SK-N-SH treated with all-trans-retinoic acid at 6 μM for 48 hours (cell line): Measurements from ENCODE around the gene CAPG.

Experiments used
- ATAC-seq: fragments of 200-7000 bp; cut with Tn5 transposase; 3 replicates; pipeline ENCODE4 v1.9.1; 2020; ENCODE audit warnings: mild to moderate bottlenecking, moderate library complexity
- ARNTL ChIP-seq: fragments of 450-650 bp; formaldehyde crosslinking; IDR thresholded peaks from 2 replicates; pipeline ENCODE4 v1.5.0; 2020; ENCODE audit warnings: low read depth, mild to moderate bottlenecking, moderate library complexity, borderline replicate concordance
- BACH2 ChIP-seq: fragments of 250-450 bp; sonication (Bioruptor Pico); IDR thresholded peaks from 2 replicates; pipeline ENCODE4 v1.9.0; 2021; ENCODE audit warnings: mild to moderate bottlenecking, borderline replicate concordance
- CSDC2 ChIP-seq: fragments of 250-450 bp; sonication (Bioruptor Pico); IDR thresholded peaks from 2 replicates; pipeline ENCODE4 v1.5.0; 2020; ENCODE audit warnings: mild to moderate bottlenecking, moderate library complexity
- CSRNP3 ChIP-seq: fragments of 250-450 bp; sonication (Bioruptor Pico); IDR thresholded peaks from 2 replicates; pipeline ENCODE4 v1.5.1; 2021; ENCODE audit warnings: mild to moderate bottlenecking, moderate library complexity
- ESRRG ChIP-seq: fragments of 250-450 bp; sonication (Bioruptor Pico); IDR thresholded peaks from 2 replicates; pipeline ENCODE4 v1.6.1; 2021; ENCODE audit warnings: mild to moderate bottlenecking
- ISL1 ChIP-seq: fragments of 250-450 bp; sonication (Bioruptor Pico); IDR thresholded peaks from 2 replicates; pipeline ENCODE4 v2.1.2; 2022; ENCODE audit warnings: mild to moderate bottlenecking, moderate library complexity
- OSR1 ChIP-seq: fragments of 250-450 bp; sonication (Bioruptor Pico); IDR thresholded peaks from 2 replicates; pipeline ENCODE4 v1.8.0; 2022; ENCODE audit warnings: moderate library complexity, mild to moderate bottlenecking, inconsistent platforms
- PATZ1 ChIP-seq: fragments of 250-450 bp; sonication (Bioruptor Pico); IDR thresholded peaks from 2 replicates; pipeline ENCODE4 v1.8.0; 2020; ENCODE audit warnings: mild to moderate bottlenecking, moderate library complexity, borderline replicate concordance
- POU6F1 ChIP-seq: fragments of 250-450 bp; sonication (Bioruptor Pico); IDR thresholded peaks from 2 replicates; pipeline ENCODE4 v1.8.0; 2021; ENCODE audit warnings: low read depth, mild to moderate bottlenecking, moderate library complexity, borderline replicate concordance
- PPARA ChIP-seq: fragments of 250-450 bp; sonication (Bioruptor Pico); IDR thresholded peaks from 2 replicates; pipeline ENCODE4 v1.5.0; 2020; ENCODE audit warnings: mild to moderate bottlenecking, borderline replicate concordance
- RARB ChIP-seq: fragments of 250-450 bp; sonication (Bioruptor Pico); IDR thresholded peaks from 2 replicates; pipeline ENCODE4 v1.8.0; 2021; ENCODE audit warnings: mild to moderate bottlenecking, moderate library complexity
- SNAI2 ChIP-seq: fragments of 250-450 bp; sonication (Bioruptor Pico); IDR thresholded peaks from 2 replicates; pipeline ENCODE4 v1.5.0; 2020; ENCODE audit warnings: mild to moderate bottlenecking, moderate library complexity
- TCF4 ChIP-seq: fragments of 250-450 bp; sonication (Bioruptor Pico); IDR thresholded peaks from 2 replicates; pipeline ENCODE4 v1.8.0; 2021; ENCODE audit warnings: mild to moderate bottlenecking, moderate library complexity, borderline replicate concordance
- TOX ChIP-seq: fragments of 250-450 bp; sonication (Bioruptor Pico); IDR thresholded peaks from 2 replicates; pipeline ENCODE4 v1.8.0; 2021; ENCODE audit warnings: mild to moderate bottlenecking, moderate library complexity, borderline replicate concordance
- TSHZ2 ChIP-seq: fragments of 250-450 bp; sonication (Bioruptor Pico); IDR thresholded peaks from 2 replicates; pipeline ENCODE4 v1.5.0; 2020; ENCODE audit warnings: mild to moderate bottlenecking, moderate library complexity
- ZNF565 ChIP-seq: fragments of 450-650 bp; formaldehyde crosslinking; conservative IDR thresholded peaks from 2 replicates; pipeline ENCODE4 v1.5.0; 2020; ENCODE audit warnings: low read depth, mild to moderate bottlenecking, moderate library complexity
- ZNF70 ChIP-seq: fragments of 450-650 bp; formaldehyde crosslinking; IDR thresholded peaks from 2 replicates; pipeline ENCODE4 v1.5.0; 2020; ENCODE audit warnings: mild to moderate bottlenecking, moderate library complexity
- ZNF8 ChIP-seq: fragments of 450-650 bp; formaldehyde crosslinking; IDR thresholded peaks from 2 replicates; pipeline ENCODE4 v1.5.0; 2020; ENCODE audit warnings: mild to moderate bottlenecking, moderate library complexity

CAPG gene

GRCh38 chr2:85394976-85395375 is 15.2 kb downstream of the CAPG start (continued):
- TF ChIP-seq POU6F1 (CRISPR knock-in tag) (no peak), CSDC2 (CRISPR knock-in tag) (no peak), ZNF565 (CRISPR knock-in tag) (no peak), OSR1 (CRISPR knock-in tag) (no peak), PATZ1 (no peak), TCF4 (CRISPR knock-in tag) (no peak), ARNTL (CRISPR knock-in tag) (no peak), ZNF70 (CRISPR knock-in tag) (no peak), ISL1 (CRISPR knock-in tag) (no peak)

GRCh38 chr2:85394261-85394681 is 15.9 kb downstream of the CAPG start:
- no peak; the same call in 2 of the 3 replicates for ATAC-seq
- TF ChIP-seq RARB (CRISPR knock-in tag), result no peak
- TF ChIP-seq POU6F1 (CRISPR knock-in tag), result no peak
- TF ChIP-seq PPARA (CRISPR knock-in tag), result no peak
- TF ChIP-seq OSR1 (CRISPR knock-in tag), result no peak
- no peak for TF ChIP-seq TCF4 (CRISPR knock-in tag)
- no peak for TF ChIP-seq ZNF70 (CRISPR knock-in tag)
- TF ChIP-seq ESRRG (CRISPR knock-in tag), result no peak
- no peak for TF ChIP-seq ZNF565 (CRISPR knock-in tag)
- TF ChIP-seq PATZ1, result no peak
- TF ChIP-seq SNAI2, result no peak
- no peak for TF ChIP-seq ISL1 (CRISPR knock-in tag)
- no peak for TF ChIP-seq TOX (CRISPR knock-in tag)
- no peak for TF ChIP-seq ZNF8
- TF ChIP-seq BACH2 (CRISPR knock-in tag), result no peak
- TF ChIP-seq TSHZ2 (CRISPR knock-in tag), result no peak

GRCh38 chr2:85393836-85394235 is 16.3 kb downstream of the CAPG start:
- no peak for TF ChIP-seq CSRNP3 (CRISPR knock-in tag)
- TF ChIP-seq, all 23 proteins: peak for 0
- peak; percentile 21; the same call in 2 of the 3 replicates for ATAC-seq
